Stimulated activated CD4-positive, alpha-beta T cell treated with anti-CD3 and anti-CD28 coated beads, TNF-alpha, amount 100 ng/mL, for 24 hours (primary cell): ENCODE measurements around the gene PPP1R9A.

Experiments used
- DNase-seq, 3 experiments: peaks; one replicate each; pipeline ENCODE4 v3.0.0-alpha.2; 2020; ENCODE audit warnings: low read depth in 3 of 3

The PPP1R9A gene

DNA sequence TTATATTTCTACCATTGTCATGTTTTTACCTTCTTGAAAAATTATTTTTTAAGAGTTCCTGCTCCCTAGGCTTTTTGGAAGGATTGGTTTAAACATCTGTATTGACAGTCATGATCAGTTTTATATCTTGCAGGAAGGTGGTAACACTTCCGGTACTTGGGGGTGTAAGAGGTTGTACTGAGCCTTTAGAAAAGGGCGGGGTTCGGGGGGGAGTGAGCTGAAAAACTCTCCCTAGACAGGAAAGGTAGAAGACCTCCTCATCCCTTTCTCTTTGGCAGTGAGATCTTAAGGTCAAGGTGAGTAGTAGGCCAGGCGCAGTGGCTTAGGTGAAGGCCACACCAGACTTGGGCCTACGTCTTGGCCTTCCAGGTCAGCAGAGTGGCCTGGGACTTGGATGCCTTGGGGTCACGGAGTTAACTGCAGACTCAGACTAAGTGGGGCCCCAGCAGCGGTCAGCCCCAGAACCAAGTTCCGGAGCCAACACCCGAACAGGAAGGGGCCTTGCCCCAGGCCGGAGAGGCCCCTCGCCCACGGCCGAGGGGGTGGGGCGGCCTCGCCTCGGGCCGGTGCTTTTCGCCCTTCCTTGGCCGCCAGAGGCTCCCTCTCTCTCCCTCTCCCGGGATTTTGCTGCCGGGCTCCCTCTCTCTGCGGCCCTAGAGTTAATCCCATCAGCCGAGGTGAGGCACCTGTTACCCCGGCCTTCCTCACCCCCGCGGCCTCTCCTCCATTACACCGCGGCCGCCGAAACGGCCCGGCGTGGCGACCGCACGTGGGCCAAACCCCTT, at the start of gene PPP1R9A:
TSS of gene PPP1R9A (plus strand) at position 569 of the 785 bp plus-strand sequence. CDS start 2,520 bp downstream, outside the sequence.
- no peak for DNase-seq

DNA sequence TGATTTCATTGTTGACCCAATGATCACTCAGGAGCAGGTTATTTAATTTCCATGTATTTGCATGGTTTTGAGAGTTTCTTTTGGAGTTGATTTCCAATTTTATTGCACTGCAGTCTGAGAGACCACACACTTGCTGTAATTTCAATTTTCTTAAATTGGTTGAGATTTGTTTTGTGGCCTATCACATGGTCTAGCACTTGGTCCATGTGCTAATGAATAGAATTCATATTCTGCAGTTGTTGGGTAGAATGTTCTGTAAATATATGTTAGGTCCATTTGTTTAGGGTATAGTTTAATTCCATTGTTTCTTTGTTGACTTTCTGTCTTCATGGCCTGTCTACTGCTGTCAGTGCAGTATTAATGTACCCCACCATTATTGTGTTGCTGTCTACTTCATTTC, 36.3 kb upstream of the PPP1R9A start:
- no peak for DNase-seq

DNA sequence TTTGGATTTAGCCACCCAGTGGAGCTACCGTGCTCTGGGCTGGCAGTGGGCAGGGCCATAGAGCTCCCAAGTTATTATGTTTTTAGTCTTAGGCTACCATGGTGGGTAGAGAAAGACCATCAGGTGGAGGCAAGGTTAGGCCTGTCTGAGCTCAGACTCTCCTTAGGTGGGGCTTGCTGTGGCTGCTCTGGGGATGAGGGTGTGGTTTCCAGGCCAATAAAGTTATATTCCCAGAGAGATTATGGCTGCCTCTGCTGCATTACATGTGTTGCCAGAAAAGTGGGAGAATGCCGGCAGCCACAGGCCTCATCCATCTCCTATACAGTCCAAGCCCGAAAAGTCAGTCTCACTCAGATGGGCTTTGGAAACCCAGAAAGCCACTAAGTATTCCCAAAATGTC, 34.2 kb upstream of the PPP1R9A start:
- DNase-seq = no peak

DNA sequence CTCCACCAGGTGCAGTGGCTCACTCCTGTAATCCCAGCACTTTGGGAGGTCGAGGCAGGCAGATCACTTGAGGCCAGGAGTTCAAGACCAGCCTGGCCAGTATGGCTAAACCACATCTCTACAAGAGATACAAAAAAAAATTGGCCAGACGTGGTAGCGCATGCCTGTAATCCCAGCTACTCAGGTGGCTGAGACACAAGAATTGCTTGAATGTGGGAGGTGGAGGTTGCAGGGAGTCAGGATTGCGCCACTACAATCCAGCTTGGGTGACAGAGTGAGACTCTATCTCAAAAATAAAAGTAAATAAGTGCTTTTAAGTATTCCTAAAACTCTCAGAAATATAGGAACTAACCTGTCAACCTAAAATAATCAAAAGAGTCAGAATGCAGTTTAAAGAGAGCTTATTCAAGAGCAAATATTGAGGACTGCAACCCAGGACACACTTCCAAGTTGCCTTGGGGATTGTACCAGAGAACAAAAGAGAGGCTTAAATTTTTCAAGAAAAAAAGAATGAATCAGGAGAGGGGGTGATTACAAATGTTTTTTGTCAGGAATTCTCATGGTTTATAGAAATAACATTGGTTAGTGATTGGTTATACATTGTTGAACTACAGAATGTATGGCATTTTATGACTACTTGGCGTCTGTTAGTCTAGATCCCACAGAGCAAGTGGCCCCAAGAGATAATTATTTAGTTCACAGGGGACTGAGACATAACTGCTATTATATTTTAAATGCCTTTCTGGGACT, 33.2 kb upstream of the PPP1R9A start:
- DNase-seq = no peak

DNA sequence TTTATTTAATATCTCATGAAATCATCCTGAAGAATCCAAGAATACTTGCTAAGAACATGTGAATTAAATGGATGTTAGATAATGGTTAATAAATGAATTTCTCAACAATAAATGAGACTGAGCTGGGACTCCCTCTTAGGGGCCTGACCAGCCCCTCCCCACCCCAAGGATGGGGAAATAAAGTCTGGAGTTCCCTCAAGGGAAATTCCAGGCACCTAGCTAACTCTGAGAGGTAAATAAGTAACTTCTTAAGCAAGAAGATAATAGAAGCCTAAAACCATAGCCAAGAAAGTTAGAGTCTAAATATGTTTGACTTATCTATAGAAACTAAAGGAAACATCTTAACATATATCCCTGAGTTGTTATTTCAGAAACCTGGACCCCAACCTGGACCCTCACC, 32.2 kb upstream of the PPP1R9A start:
- no peak for DNase-seq

DNA sequence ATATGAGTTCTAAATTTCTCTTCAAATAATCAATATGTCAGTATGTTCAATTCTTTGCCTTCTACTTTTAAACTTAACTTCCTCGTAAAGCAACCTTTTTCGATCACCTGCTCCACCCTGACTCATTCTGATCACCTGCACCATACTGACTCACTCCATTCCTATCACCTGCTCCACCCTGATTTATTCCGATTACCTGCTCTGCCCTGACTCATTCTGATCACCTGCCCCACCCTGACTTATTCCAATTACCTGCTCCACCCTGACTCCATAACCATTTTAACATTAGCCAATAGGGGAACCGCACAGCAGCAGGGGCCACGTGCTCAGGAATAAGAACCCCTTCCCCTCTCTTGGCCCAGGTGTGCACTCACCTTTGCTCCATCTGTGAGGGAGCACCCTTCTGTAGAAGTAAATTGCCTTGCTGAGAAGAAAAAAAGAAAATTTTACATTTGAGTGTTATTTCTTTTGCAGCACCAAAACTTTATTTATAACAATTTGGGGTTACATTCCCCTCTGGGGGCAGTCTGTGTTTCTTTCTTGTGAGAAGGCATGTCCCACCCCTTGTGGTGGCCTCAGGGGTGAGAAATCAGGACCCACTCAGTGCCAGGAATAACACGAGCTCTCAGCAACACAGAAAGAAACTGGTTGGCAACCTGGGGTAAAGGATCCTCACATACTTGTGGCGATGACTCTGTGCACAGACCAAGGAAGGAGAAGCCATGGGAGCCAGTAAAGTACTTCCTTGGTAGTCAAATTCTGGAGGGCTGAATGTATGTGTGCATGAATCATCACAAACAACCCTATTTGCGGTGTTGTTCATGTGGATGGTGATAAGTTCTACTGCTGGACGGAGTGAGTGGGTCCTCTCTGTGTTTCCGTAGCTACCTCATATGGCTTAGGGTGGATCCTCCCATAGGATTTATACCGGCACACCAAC, 29.4 kb upstream of the PPP1R9A start:
- no peak for DNase-seq

DNA sequence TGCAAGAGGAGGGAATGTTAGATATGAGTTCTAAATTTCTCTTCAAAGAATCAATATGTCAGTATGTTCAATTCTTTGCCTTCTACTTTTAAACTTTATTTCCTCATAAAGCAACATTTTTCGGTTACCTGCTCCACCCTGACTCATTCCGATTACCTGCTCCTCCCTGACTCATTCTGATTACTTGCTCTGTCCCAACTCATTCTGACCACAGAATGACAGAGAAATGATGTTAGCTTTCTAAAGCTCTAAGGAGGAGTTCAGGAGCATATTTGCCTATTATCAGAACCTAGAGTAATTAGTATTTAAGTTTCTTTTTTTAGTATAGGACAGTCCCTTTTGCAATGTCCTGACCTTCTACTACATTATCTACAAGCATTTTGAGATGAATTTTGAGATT, 24.5 kb upstream of the PPP1R9A start:
- no peak for DNase-seq

DNA sequence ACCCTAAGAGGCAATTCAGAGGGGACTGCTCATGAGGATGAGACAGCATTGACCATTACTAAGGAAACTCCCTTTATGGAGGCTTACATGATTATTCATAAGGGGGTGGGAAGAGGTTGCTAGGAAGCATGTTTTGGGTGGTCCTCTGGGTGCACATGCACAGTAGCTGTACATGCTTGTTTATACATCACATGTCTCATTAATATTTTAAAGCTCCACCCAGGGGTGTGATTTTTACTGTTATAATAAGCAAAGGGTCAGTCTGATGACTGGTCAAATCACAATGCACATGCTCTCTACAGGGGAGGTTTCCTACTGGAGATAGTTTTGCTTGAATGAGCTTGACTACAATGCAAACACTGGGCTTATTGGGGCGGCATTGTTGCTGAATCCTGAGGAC, 23.8 kb upstream of the PPP1R9A start:
- no peak for DNase-seq

DNA sequence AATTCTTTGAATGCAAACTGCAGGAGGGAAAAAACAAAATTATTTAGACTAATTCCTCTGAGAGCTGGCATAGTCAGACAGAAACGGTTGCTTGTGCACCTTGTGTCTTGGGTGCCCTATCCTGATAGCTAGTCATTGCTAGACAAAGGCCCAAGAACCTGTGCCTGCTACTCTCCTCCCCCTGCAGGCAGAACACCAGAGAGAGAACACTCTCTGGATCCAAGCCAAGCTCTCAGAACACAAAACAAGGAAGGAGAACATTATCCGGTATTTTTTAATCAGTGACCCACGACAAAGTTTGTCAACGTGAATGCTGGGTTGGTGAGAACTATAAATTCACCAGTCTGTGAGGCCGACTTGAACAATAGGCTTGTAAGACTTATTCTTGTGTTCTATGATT, 18.8 kb upstream of the PPP1R9A start:
- no peak for DNase-seq

DNA sequence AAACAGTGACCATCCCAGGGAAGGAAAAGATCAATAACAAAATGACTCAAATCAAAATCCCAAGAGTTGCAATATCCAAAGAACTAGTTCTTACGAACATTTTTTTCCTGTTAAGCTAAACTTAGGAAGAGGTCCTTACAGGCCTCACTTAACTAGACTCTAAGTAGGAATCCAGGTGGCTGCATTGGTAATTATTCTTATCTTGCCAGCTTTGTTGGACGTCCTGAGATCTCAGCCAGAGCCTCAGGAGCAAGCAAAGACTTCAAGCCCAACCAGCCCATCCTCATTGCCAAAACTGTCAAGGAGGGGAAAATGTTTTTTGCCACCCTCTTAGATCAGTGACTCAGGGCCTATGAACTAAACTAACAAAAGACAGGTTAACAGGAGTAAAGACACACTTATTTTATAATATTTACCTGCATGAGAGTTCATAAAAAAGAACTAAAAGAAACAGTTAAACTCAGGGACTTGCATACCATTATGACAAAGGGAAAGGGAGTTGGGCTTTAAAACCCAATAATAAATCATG, 18.3 kb upstream of the PPP1R9A start:
- DNase-seq = no peak

DNA sequence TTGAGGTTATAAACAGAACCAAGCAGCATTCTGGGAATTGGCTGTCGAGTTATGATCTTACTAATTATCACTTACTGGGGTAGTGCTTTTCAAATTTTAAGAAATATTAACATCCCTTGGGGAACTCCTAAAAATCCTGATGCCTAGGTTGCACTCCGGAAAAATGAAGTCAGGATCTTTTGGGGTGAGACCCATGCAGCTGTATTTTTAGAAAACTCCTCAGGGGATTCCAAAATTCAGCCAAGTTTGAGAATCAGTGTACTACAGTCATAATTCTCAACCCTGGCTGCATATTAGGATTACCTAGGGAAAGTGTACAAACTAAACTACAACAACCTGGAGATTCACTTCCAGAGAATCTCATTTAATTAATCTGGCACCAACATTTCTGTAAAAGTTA, 17.2 kb upstream of the PPP1R9A start:
- no peak for DNase-seq

DNA sequence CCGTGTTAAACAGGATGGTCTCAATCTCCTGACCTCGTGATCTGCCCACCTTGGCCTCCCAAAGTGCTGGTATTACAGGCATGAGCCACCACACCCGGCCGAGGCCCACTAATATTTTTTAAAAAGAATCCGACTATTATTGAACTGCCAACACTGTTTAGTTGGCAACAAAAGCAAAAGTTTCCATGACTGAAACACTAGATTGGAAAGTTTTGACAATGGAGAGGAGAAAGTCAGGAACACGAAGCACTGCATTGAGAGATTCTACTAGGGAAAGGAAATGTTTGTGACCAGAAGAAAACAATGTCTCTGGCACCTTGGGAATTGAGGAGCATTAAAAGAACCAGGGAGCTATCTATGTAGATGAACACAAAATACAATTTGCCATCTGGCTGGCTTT, 13.7 kb upstream of the PPP1R9A start:
- no peak for DNase-seq

DNA sequence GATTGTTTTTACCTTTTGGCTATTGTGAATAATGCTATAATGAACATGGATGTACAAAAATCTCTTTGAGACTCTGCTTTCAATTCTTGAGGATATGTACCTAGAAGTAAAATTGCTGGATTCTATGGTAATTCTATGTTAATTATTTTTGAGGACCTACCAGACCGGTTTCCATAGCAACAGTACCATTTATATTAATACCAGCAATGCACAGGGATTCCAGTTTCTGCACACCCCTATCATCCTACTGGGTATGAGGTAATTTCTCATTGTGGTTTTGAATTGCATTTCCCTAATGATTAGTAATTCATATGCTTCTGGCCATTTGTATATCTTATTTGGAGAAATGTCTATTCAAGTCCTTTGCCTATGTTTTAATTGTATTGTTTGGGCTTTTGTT, 9.9 kb upstream of the PPP1R9A start:
- DNase-seq = no peak

DNA sequence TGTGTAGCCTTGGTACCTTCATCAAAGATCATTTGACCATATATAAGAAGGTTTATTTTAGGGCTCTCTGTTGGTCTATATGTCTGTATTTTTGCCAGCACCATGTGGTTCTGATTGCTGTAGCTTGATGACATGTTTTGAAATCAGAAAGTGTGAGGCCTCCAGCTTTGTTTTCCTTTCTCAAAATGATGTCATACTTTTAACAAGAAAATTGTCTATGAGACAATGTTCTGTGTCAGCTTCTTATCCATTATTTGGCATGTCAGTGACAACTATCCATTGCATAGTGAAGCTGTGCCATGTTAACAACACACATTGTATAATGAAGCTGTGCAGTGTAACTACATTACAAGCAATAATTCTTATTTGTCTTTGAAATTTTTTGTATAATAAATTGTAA, 9.1 kb upstream of the PPP1R9A start:
- DNase-seq = no peak

DNA sequence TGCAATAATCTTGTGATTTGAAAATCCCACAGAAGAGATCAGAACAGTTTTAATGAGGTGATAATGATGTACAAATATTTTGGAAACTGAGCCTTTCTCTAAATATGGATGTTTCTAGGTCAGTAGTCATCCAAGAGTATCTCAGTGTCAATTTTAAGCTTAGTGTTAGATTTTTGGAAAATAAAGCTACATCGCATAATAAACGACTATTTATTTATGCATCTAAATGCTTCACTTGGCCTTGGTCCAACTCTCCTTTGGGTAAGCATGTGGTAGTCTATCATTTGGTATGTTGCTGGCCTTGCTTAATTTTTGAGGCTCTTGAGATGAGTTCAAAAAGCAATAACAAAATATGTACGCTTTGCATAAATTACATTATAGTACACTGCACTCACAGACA, 5.4 kb upstream of the PPP1R9A start:
- DNase-seq = no peak

DNA sequence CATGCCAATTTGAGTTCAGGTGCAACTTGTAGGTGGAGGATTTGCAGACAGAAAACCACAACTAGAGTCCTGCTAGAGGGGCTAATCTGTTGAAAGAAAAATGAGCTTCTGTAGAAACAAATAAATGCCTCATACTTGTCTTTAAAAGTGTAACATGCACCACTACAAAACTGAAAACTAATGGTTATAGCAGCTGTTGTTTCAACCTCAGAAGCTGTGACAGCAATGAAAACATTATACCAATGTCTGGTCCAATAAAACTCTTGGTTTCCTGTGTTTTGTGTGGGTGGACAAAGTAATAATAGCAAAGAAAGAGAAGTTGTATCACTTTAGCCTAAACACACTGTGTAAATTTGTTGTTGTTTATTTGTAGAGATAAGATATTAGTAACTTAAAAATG, 3.4 kb upstream of the PPP1R9A start:
- DNase-seq = no peak

DNA sequence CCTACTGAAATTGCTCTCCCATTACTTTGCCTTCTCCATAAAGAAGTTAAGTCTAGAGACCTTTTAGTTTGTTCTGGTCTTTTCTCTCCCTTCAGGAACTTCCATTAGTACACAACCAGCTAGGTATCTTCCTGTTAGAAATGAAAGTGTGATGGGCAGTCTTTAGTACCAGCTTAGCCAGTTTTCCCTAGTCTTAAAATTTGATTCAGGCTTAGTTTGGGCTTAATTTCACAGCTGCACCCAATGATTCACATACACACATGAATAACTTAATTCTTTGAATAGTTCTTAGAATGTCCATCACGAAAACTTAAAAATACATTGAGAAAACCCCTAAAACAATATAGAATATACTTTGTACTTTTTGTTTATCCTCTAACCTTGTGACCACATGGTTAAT, 2.4 kb upstream of the PPP1R9A start:
- DNase-seq = no peak

DNA sequence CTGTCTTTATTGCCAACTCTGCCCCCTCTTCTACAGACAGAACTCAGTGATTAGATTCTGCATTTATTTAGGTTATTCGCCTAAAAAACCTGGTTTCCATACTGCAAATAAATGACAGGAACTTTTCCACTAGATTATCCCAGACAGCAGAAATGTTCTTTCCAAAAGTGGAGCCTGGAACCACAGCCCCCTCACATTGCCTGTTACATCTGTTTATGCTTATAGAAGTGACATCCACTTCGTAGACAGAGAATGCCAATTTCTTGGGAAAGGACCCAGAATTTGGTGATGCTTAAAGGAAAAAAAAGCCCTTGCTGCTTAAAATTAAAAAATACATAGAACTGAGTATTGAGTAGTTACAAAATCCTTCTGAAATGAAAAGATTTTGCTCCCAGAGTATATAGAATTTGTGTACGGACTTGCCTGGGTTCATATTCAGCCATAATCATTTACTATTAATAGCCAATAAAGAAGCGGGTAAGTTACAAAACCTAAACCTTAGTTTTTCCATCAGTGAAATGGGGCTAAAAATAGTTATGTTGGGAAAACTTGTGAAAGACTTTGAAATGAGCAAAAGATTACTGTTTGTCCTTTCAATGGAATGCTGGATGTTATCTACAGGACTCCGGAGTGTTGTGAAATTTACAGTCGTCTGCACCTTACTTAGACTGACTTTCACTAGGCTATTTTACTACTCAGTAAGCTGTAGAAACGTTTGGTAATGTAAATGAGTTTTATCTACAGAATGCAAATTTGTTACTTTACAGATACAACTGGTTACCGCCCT, 1.1 kb upstream of the PPP1R9A start:
- no peak for DNase-seq

DNA sequence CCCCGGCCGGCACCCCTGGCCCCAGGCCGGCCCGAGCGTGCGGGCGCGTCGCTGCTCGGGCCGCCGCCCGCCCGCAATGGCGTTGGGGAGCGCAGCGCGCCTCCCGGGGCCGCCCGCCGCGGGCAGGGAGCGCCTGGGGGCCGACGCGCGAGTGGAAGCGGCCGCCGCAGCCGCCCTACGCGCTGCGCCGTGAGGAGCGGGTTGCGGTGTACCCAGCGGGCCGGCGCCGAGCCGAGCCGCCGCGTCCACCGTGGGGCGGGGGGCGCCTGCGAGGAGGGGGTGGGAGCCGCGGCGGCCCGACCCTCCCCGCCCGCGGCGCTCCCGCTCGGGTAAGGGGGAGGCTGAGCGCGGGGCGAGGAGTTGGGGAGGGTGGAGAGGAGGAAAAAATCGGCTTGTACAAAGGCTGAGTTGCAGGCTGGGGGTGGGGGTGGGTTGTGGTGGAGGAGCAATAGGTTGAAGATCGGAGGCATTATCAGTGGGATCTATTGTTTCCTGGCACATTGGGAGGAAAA, 473 bp downstream of the PPP1R9A start:
- no peak for DNase-seq

DNA sequence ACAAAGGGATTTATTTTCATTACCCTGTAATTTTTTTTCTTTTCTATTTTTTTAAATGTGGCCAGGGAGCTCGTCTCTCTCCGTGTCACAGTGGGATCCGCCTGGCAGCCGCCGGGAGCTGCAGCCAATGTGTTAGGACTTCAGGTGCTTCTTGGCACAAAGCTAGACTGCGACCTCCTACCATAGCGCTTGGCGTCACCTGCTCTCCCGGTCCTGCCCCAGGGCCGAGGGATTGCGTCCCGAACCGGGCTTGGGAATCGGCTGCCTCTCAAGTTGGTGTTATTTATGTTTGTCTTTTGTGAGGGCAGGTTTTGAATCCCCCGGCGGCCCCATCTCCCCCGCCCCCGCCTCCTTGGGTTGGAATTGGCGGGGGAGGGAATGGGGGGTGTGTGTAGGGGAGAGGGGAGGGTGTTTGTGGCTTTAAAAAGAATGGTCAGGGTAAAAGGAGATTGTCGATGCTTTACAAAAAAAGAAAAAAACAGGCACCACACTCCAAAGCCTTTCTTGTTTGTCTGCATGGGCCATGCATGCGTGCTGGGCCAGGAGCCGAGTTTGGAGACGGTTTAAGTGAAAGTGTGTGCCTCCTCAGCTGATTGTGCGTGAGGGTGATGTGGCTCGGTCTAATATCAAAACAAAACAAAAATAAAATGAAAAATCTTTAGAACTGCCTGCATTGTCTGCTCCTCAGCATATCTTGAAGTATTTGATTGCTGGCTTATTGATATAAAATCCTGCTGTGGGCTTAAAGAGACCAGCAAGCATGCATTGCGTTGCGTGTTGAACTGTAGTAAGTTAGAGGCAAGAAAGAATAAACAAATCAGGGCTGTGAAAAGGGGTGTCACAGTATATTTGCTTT, 1.2 kb downstream of the PPP1R9A start:
- DNase-seq = no peak
